ENCODE measurements around the gene EPS8L3.
"Not testable (repeated sequence)": the region's sequence is repeated elsewhere in the genome, so short reads cannot be mapped to it uniquely, and the experiment has no call there.

The EPS8L3 gene

DNA sequence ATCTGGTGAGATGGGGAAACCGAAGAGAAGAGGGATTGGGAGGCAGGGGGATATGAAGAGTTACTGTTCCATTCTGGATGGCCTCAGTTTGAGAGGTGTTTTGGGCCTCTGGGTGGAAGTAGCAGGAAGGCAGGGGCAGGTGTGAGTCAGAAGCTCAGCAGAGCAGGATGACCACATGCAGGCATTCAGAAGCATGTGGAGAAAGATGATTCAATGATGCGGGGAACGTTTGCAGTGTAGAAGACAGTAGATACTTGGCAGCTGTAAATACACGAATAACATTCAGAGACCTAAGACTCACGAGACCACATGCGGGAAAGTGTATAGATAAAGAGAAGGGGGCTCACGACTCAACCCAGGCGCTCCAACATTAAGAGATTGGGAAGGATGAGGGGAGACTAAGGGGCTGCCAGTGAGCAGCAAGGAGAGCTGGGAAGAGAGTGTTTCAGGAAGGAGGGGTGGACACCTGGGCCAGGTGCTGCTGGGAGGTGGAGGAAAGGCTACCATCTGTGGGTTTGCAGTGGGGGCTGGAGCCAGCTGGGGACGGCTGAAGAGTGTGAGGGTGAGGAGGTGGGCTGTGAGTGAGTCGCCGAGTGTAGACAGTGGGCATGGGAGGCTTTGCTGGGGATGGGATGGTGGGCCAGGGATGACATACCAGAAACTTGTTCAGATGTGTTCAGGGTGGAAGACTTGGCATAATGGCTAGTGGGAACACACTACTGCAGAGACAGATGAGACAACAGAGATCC, 5.8 kb upstream of the EPS8L3 start:
- H3K79me2 ChIP-seq (ENCODE audit: control insufficient read depth, insufficient read depth, low read length): no peaks in the 10 kb centered on the region

DNA sequence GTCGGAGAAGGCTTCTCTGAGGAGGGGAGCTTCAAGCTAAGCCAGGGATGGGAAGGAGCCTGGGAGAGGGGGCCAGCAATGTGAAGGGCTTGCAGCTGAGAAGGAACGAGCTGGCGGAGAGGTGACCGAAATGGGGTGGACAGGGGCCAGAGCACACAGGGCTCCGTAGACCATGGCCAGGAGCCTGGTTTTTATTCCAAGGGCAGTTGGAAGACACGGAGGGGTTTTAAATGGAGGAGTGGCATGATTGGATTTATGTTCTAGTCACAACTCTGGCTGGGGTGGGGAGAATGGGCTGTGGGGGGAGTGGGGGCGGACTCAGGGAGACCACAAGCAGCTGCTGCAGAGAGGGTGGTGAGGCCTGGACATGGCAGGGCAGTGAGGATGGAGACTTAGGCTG, 5.1 kb upstream of the EPS8L3 start:
- Histone ChIP-seq H3K4me2 (ENCODE audit: low read length) (no peak overlapping the region), H3K56ac (ENCODE audit: low read length) (no peak overlapping the region), H3K4ac (ENCODE audit: low read depth, low read length) (no peak overlapping the region), H3K79me1 (ENCODE audit: low read length) (no peaks in the 10 kb centered on the region), H3K27ac (ENCODE audit: low read depth, low read length) (no peak overlapping the region), H3K9ac (ENCODE audit: low read length) (no peak overlapping the region), H3K18ac (ENCODE audit: low read length) (no peak overlapping the region), H3K4me1 (ENCODE audit: control insufficient read depth, low read depth, low read length) (no peaks in the 10 kb centered on the region), H2BK120ac (ENCODE audit: low read depth, low read length) (no peak overlapping the region), H3K27me3 (ENCODE audit: insufficient read depth, low read length, poor library complexity) (no peaks in the 10 kb centered on the region), H3K23ac (ENCODE audit: low read length) (no peak overlapping the region), H3K36me3 (ENCODE audit: control insufficient read depth, insufficient read depth, low read length) (no peaks in the 10 kb centered on the region), H2BK15ac (replicated peaks; ENCODE audit: low read depth) (no peak overlapping the region), H3K4me3 (ENCODE audit: low read length) (no peak overlapping the region), H4K5ac (ENCODE audit: low read length) (no peak overlapping the region), H2AK5ac (ENCODE audit: low read length) (no peak overlapping the region), H3K79me2 (ENCODE audit: control insufficient read depth, insufficient read depth, low read length) (no peaks in the 10 kb centered on the region), H2BK5ac (ENCODE audit: low read length) (no peak overlapping the region), H4K8ac (ENCODE audit: low read depth, low read length) (no peak overlapping the region)
- no CpG with 5 or more reads among the region's 7 CpGs for WGBS (ENCODE audit: extremely low coverage, insufficient coverage, low lambda C conversion rate)
- no peak for DNase-seq

More for the DNA sequence above, 5.8 kb upstream of the EPS8L3 start:
- Histone ChIP-seq H3K23ac (ENCODE audit: low read length) (no peak overlapping the region), H3K9ac (ENCODE audit: low read length) (no peak overlapping the region), H3K79me1 (ENCODE audit: low read length) (no peaks in the 10 kb centered on the region), H2BK120ac (ENCODE audit: low read depth, low read length) (no peak overlapping the region), H4K8ac (ENCODE audit: low read depth, low read length) (no peak overlapping the region), H3K27ac (ENCODE audit: low read depth, low read length) (no peak overlapping the region), H2AK5ac (ENCODE audit: low read length) (no peak overlapping the region), H3K4ac (ENCODE audit: low read depth, low read length) (no peak overlapping the region), H3K4me3 (ENCODE audit: low read length) (no peak overlapping the region), H3K56ac (ENCODE audit: low read length) (no peak overlapping the region), H3K36me3 (ENCODE audit: control insufficient read depth, insufficient read depth, low read length) (no peaks in the 10 kb centered on the region), H4K5ac (ENCODE audit: low read length) (no peak overlapping the region), H2BK15ac (replicated peaks; ENCODE audit: low read depth) (no peak overlapping the region), H3K4me2 (ENCODE audit: low read length) (no peak overlapping the region), H3K4me1 (ENCODE audit: control insufficient read depth, low read depth, low read length) (no peaks in the 10 kb centered on the region), H3K18ac (ENCODE audit: low read length) (no peak overlapping the region), H2BK5ac (ENCODE audit: low read length) (no peak overlapping the region), H3K27me3 (ENCODE audit: insufficient read depth, low read length, poor library complexity) (no peaks in the 10 kb centered on the region)
- no peak for DNase-seq
- no CpG with 5 or more reads among the region's 11 CpGs for WGBS (ENCODE audit: extremely low coverage, insufficient coverage, low lambda C conversion rate)

DNA sequence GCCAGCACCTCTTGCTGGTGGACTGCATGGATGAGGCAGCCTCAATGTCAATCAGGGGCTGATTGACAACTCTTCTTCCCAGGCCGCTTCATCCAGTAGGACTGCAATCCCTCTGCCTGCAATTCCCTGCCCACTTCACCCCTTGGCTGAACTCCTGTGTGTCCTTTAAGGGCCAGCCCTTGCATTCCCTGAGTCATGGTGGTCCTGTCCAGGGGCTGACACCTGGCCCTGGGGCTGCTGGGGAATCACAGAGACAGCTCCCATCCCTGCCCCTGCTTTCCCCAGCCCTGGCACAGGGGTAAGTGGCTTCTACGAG, 4.6 kb upstream of the EPS8L3 start:
- no peak for DNase-seq
- H3K4me1 ChIP-seq (ENCODE audit: control insufficient read depth, low read depth, low read length): no peaks in the 10 kb centered on the region
- no CpG with 5 or more reads among the region's 2 CpGs for WGBS (ENCODE audit: extremely low coverage, insufficient coverage, low lambda C conversion rate)

DNA sequence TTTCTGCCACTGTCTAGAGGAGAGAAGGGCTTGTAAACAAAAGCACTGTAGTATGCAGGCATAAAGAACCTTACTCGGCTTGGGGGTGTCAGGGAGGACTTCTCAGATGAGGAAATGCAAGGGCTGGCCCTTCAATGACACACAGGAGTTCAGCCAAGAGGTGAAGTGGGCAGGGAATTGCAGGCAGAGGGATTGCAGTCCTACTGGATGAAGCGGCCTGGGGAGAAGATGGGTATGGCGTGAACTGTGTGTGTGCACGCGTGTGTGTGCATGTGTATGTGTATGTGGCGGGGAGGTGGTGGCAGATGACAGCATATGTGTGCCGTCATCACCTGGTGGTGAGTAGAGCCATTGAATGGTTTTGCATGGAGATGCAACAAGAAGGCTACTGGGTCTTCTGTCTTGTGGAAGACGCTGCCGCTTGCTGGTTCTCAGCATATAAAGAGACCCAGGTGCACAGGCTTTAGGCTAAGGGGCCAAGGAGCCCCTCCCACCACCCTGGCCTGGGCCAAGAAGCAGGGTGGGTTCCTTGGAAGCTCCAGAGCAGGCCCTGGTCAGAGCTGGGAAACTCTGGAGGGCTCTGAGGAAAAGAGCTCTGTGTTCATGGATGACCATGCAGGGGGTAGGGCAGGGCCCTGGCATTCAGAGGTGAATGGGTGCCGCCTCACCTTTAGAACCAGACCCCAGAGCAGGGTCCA, 4.1 kb upstream of the EPS8L3 start:
- Histone ChIP-seq H3K18ac (ENCODE audit: low read length) (no peak overlapping the region), H3K4ac (ENCODE audit: low read depth, low read length) (no peak overlapping the region), H3K79me2 (ENCODE audit: control insufficient read depth, insufficient read depth, low read length) (no peaks in the 10 kb centered on the region), H3K23ac (ENCODE audit: low read length) (no peak overlapping the region), H2BK15ac (replicated peaks; ENCODE audit: low read depth) (no peak overlapping the region), H2BK5ac (ENCODE audit: low read length) (no peak overlapping the region), H3K4me2 (ENCODE audit: low read length) (no peak overlapping the region), H2AK5ac (ENCODE audit: low read length) (no peak overlapping the region), H3K27me3 (ENCODE audit: insufficient read depth, low read length, poor library complexity) (no peaks in the 10 kb centered on the region), H4K5ac (ENCODE audit: low read length) (no peak overlapping the region), H2BK120ac (ENCODE audit: low read depth, low read length) (no peak overlapping the region), H3K36me3 (ENCODE audit: control insufficient read depth, insufficient read depth, low read length) (no peaks in the 10 kb centered on the region), H3K56ac (ENCODE audit: low read length) (no peak overlapping the region), H3K9ac (ENCODE audit: low read length) (no peak overlapping the region), H4K8ac (ENCODE audit: low read depth, low read length) (no peak overlapping the region), H3K4me1 (ENCODE audit: control insufficient read depth, low read depth, low read length) (no peaks in the 10 kb centered on the region), H3K4me3 (ENCODE audit: low read length) (no peak overlapping the region), H3K79me1 (ENCODE audit: low read length) (no peaks in the 10 kb centered on the region), H3K27ac (ENCODE audit: low read depth, low read length) (no peak overlapping the region)
- WGBS (ENCODE audit: extremely low coverage, insufficient coverage, low lambda C conversion rate): no CpG with 5 or more reads among the region's 10 CpGs
- DNase-seq: no peak

More for the DNA sequence above, 4.6 kb upstream of the EPS8L3 start:
- Histone ChIP-seq H4K8ac (ENCODE audit: low read depth, low read length) (no peak overlapping the region), H3K27ac (ENCODE audit: low read depth, low read length) (no peak overlapping the region), H3K36me3 (ENCODE audit: control insufficient read depth, insufficient read depth, low read length) (no peaks in the 10 kb centered on the region), H4K5ac (ENCODE audit: low read length) (no peak overlapping the region), H3K79me1 (ENCODE audit: low read length) (no peaks in the 10 kb centered on the region), H3K4me2 (ENCODE audit: low read length) (no peak overlapping the region), H3K79me2 (ENCODE audit: control insufficient read depth, insufficient read depth, low read length) (no peaks in the 10 kb centered on the region), H2BK120ac (ENCODE audit: low read depth, low read length) (no peak overlapping the region), H3K23ac (ENCODE audit: low read length) (no peak overlapping the region), H3K9ac (ENCODE audit: low read length) (no peak overlapping the region), H2BK5ac (ENCODE audit: low read length) (no peak overlapping the region), H2BK15ac (replicated peaks; ENCODE audit: low read depth) (no peak overlapping the region), H3K4me3 (ENCODE audit: low read length) (no peak overlapping the region), H2AK5ac (ENCODE audit: low read length) (no peak overlapping the region), H3K18ac (ENCODE audit: low read length) (no peak overlapping the region), H3K27me3 (ENCODE audit: insufficient read depth, low read length, poor library complexity) (no peaks in the 10 kb centered on the region), H3K56ac (ENCODE audit: low read length) (no peak overlapping the region), H3K4ac (ENCODE audit: low read depth, low read length) (no peak overlapping the region)

DNA sequence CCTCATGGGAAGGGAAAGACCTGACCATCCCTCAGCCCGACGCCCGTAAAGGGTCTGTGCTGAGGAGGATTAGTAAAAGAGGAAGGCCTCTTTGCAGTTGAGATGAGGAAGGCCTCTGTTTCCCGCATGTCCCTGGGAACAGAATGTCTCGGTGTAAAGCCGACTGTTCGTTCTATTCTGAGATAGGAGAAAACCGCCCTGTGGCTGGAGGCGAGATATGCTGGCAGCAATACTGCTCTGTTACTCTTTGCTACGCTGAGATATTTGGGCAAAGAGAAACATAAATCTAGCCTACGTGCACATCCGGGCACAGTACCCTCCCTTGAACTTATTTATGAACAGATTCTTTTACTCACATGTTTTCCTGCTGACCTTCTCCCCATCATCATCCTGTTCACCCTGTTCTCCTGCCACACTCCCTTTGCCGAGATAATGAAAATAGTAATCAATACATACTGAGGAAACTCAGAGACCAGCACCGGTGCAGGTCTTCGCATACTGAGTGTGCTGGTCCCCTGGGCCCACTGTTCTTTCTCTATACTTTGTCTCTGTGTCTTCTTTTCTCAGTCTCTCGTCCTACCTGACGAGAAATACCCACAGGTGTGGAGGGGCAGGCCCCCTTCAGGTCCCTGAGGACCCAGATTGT, 3.4 kb upstream of the EPS8L3 start:
- H3K36me3 ChIP-seq (ENCODE audit: control insufficient read depth, insufficient read depth, low read length); H3K4ac ChIP-seq (ENCODE audit: low read depth, low read length); H3K27ac ChIP-seq (ENCODE audit: low read depth, low read length); H2BK5ac ChIP-seq (ENCODE audit: low read length); H3K18ac ChIP-seq (ENCODE audit: low read length); DNase-seq; H3K23ac ChIP-seq (ENCODE audit: low read length); H3K27me3 ChIP-seq (ENCODE audit: insufficient read depth, low read length, poor library complexity); H2AK5ac ChIP-seq (ENCODE audit: low read length); H3K56ac ChIP-seq (ENCODE audit: low read length); H2BK15ac ChIP-seq (replicated peaks; ENCODE audit: low read depth); H3K4me2 ChIP-seq (ENCODE audit: low read length); H4K5ac ChIP-seq (ENCODE audit: low read length); H4K8ac ChIP-seq (ENCODE audit: low read depth, low read length); H3K9ac ChIP-seq (ENCODE audit: low read length); H3K4me3 ChIP-seq (ENCODE audit: low read length); H3K79me1 ChIP-seq (ENCODE audit: low read length); H3K79me2 ChIP-seq (ENCODE audit: control insufficient read depth, insufficient read depth, low read length); H2BK120ac ChIP-seq (ENCODE audit: low read depth, low read length); H3K4me1 ChIP-seq (ENCODE audit: control insufficient read depth, low read depth, low read length): not testable (repeated sequence)
- WGBS (ENCODE audit: extremely low coverage, insufficient coverage, low lambda C conversion rate): no CpG with 5 or more reads among the region's 17 CpGs
